IMR-90 (cell line): ENCODE measurements around the gene GLRX3. TPM values are rescaled to one million over a fixed set of nuclear protein-coding genes. Genes with fewer than 3 reads are reported as not detected.

Experiments
- ATAC-seq: fragments of 200-7000 bp; cut with Tn5 transposase; 2 replicates; pipeline ENCODE4 v1.9.1; 2020; ENCODE audit warnings: low read depth, mild to moderate bottlenecking, moderate library complexity
- BruUV-seq: library from RNA; stranded (reverse); fragments of 400-500 nt; replicated peaks from 2 replicates; lab custom pipeline; 2021; lab: Mats Ljungman, UMichigan
- CTCF ChIA-PET: fragments of 300-600 bp; formaldehyde crosslinking; extraction: SDS; loops from one replicate; lab custom pipeline; 2021; ENCODE audit warnings: antibody characterized with exemption; lab: Yijun Ruan, JAX
- POLR2A ChIA-PET: fragments of 300-600 bp; sonication (Branson Sonifier 250); formaldehyde crosslinking; loops from one replicate; lab custom pipeline; 2022; ENCODE audit warnings: antibody characterized with exemption; ENCODE audit not compliant: unreplicated experiment; lab: Charles Lee
- DNase-seq: peaks from one replicate; pipeline ENCODE4 v3.0.0; 2013
- H2AFZ ChIP-seq: replicated peaks from 2 replicates; pipeline ENCODE3; 2013; ENCODE audit warnings: low read length, mild to moderate bottlenecking; ENCODE audit not compliant: poor library complexity
- H2AK5ac ChIP-seq: 2 replicates; pipeline ENCODE4 v1.6.1; 2013; ENCODE audit warnings: low read depth, low read length, inconsistent platforms
- H2AK9ac ChIP-seq: replicated peaks from 2 replicates; pipeline ENCODE3; 2013; ENCODE audit warnings: mild to moderate bottlenecking, low read depth, low read length, moderate library complexity; ENCODE audit not compliant: poor library complexity
- H2BK120ac ChIP-seq: 2 replicates; pipeline ENCODE4 v1.6.1; 2013; ENCODE audit warnings: low read depth, low read length, inconsistent platforms
- H2BK15ac ChIP-seq: 3 replicates; pipeline ENCODE4 v1.6.1; 2013; ENCODE audit warnings: low read depth, low read length, inconsistent platforms
- H2BK20ac ChIP-seq: 2 replicates; pipeline ENCODE4 v1.6.1; 2013; ENCODE audit warnings: low read depth, mild to moderate bottlenecking, inconsistent platforms, low read length, moderate library complexity
- H2BK5ac ChIP-seq: 2 replicates; pipeline ENCODE4 v1.6.1; 2013; ENCODE audit warnings: mild to moderate bottlenecking, low read depth, low read length, inconsistent platforms; ENCODE audit not compliant: poor library complexity, severe bottlenecking
- H3K14ac ChIP-seq: replicated peaks from 2 replicates; pipeline ENCODE4 v1.6.1; 2013; ENCODE audit warnings: low read depth, low read length, inconsistent platforms
- H3K18ac ChIP-seq: 2 replicates; pipeline ENCODE4 v1.6.1; 2013; ENCODE audit warnings: low read depth, low read length, control low read depth
- H3K23ac ChIP-seq: 2 replicates; pipeline ENCODE4 v1.6.1; 2013; ENCODE audit warnings: low read depth, low read length, inconsistent platforms
- H3K27ac ChIP-seq: 2 replicates; pipeline ENCODE4 v1.5.1; 2013; ENCODE audit warnings: mild to moderate bottlenecking, control low read depth, low read length; ENCODE audit not compliant: insufficient read depth
- H3K27me3 ChIP-seq: 2 replicates; pipeline ENCODE4 v1.6.1; 2013; ENCODE audit warnings: low read length; ENCODE audit not compliant: control insufficient read depth, insufficient read depth
- H3K36me3 ChIP-seq: 2 replicates; pipeline ENCODE4 v1.6.1; 2013; ENCODE audit warnings: low read length, mixed read lengths; ENCODE audit not compliant: control insufficient read depth, insufficient read depth
- H3K4ac ChIP-seq: 2 replicates; pipeline ENCODE4 v1.6.1; 2013; ENCODE audit warnings: low read depth, low read length, inconsistent platforms
- H3K4me1 ChIP-seq: 2 replicates; pipeline ENCODE4 v1.6.1; 2013; ENCODE audit warnings: low read length, mixed read lengths; ENCODE audit not compliant: control insufficient read depth, insufficient read depth
- H3K4me2 ChIP-seq: 2 replicates; pipeline ENCODE4 v1.6.1; 2013; ENCODE audit warnings: low read depth, mild to moderate bottlenecking, control low read depth, low read length, moderate library complexity
- H3K4me3 ChIP-seq: 2 replicates; pipeline ENCODE4 v1.5.1; 2013; ENCODE audit warnings: low read depth, mild to moderate bottlenecking, control low read depth, low read length, moderate library complexity; ENCODE audit not compliant: insufficient read depth
- H3K56ac ChIP-seq: 2 replicates; pipeline ENCODE4 v1.6.1; 2013; ENCODE audit warnings: low read length, inconsistent platforms; ENCODE audit not compliant: insufficient read depth; ENCODE audit errors: extremely low read depth
- H3K79me1 ChIP-seq, 2 experiments: 2 replicates each; pipeline ENCODE4 v1.6.1; 2013; ENCODE audit warnings: low read length in 2 of 2, inconsistent platforms in 1 of 2, low read depth in 1 of 2
- H3K9ac ChIP-seq: 2 replicates; pipeline ENCODE4 v1.6.1; 2013; ENCODE audit warnings: low read depth, low read length, control low read depth
- H3K9me1 ChIP-seq: 2 replicates; pipeline ENCODE4 v1.6.1; 2013; ENCODE audit warnings: low read length, inconsistent platforms; ENCODE audit not compliant: insufficient read depth
- H3K9me3 ChIP-seq: 2 replicates; pipeline ENCODE4 v1.6.1; 2013; ENCODE audit warnings: low read length; ENCODE audit not compliant: control insufficient read depth, insufficient read depth
- H4K20me1 ChIP-seq: 2 replicates; pipeline ENCODE4 v1.6.1; 2013; ENCODE audit warnings: low read length, inconsistent platforms; ENCODE audit not compliant: insufficient read depth
- H4K5ac ChIP-seq: 2 replicates; pipeline ENCODE4 v1.6.1; 2013; ENCODE audit warnings: mild to moderate bottlenecking, low read depth, low read length, control low read depth
- H4K8ac ChIP-seq, 2 experiments: 2 replicates each; pipeline ENCODE4 v1.6.1; 2013; ENCODE audit warnings: low read depth in 2 of 2, low read length in 2 of 2, control low read depth in 1 of 2, inconsistent platforms in 1 of 2
- H4K91ac ChIP-seq: 2 replicates; pipeline ENCODE4 v1.6.1; 2013; ENCODE audit warnings: low read depth, low read length, inconsistent platforms; ENCODE audit not compliant: insufficient read depth
- BHLHE40 ChIP-seq: fragments of 150-350 bp; IDR thresholded peaks from 2 replicates; pipeline ENCODE4 v1.6.1; 2016; ENCODE audit warnings: mild to moderate bottlenecking, low read depth, low read length
- CEBPB ChIP-seq: IDR thresholded peaks from 2 replicates; pipeline ENCODE4 v1.6.1; 2012; ENCODE audit warnings: low read depth, low read length, improper control_type of control experiment
- CHD1 ChIP-seq: IDR thresholded peaks from 2 replicates; pipeline ENCODE4 v1.6.1; 2012; ENCODE audit warnings: low read depth, low read length, improper control_type of control experiment
- FOS ChIP-seq: fragments of 150-350 bp; IDR thresholded peaks from 2 replicates; pipeline ENCODE4 v1.6.1; 2016; ENCODE audit warnings: low read depth, low read length
- MAFK ChIP-seq: IDR thresholded peaks from 2 replicates; pipeline ENCODE4 v1.6.1; 2012; ENCODE audit warnings: low read depth, low read length, improper control_type of control experiment
- MAZ ChIP-seq: IDR thresholded peaks from 2 replicates; pipeline ENCODE4 v1.6.1; 2012; ENCODE audit warnings: low read depth, mild to moderate bottlenecking, low read length, improper control_type of control experiment, moderate library complexity, borderline replicate concordance
- MXI1 ChIP-seq: IDR thresholded peaks from 2 replicates; pipeline ENCODE4 v1.6.1; 2012; ENCODE audit warnings: low read depth, mild to moderate bottlenecking, low read length, moderate library complexity, borderline replicate concordance
- NFE2L2 ChIP-seq: fragments of 150-350 bp; IDR thresholded peaks from 2 replicates; pipeline ENCODE4 v1.6.1; 2016; ENCODE audit warnings: low read depth, mild to moderate bottlenecking, low read length
- POLR2A ChIP-seq: IDR thresholded peaks from 2 replicates; pipeline ENCODE4 v1.6.1; 2012; ENCODE audit warnings: mild to moderate bottlenecking, low read depth, low read length
- RAD21 ChIP-seq: IDR thresholded peaks from 2 replicates; pipeline ENCODE4 v1.6.1; 2012; ENCODE audit warnings: low read length, improper control_type of control experiment
- RCOR1 ChIP-seq: IDR thresholded peaks from 2 replicates; pipeline ENCODE4 v1.6.1; 2012; ENCODE audit warnings: mild to moderate bottlenecking, low read length, improper control_type of control experiment; ENCODE audit not compliant: insufficient replicate concordance
- RFX5 ChIP-seq: IDR thresholded peaks from 2 replicates; pipeline ENCODE4 v1.8.0; 2012; ENCODE audit warnings: low read depth, mild to moderate bottlenecking, low read length, moderate library complexity
- SMC3 ChIP-seq: fragments of 150-350 bp; IDR thresholded peaks from 2 replicates; pipeline ENCODE4 v1.6.1; 2016; ENCODE audit warnings: low read depth, mild to moderate bottlenecking, antibody characterized with exemption, low read length, moderate library complexity
- WGBS, 2 experiments: methylation state at CpG; one replicate each; pipeline versions ENCODE4 v1.1.5 to v1.1.7; 2013; ENCODE audit warnings: missing lambda C conversion rate in 2 of 2; ENCODE audit not compliant: insufficient read length in 1 of 2; ENCODE audit errors: extremely low coverage in 2 of 2; 5-methylcytosine and 5-hydroxymethylcytosine counted together
- dilution Hi-C: fragments of 300-500 bp; cut with HindIII; formaldehyde crosslinking; loops from one replicate; pipeline ENCODE4 v1.14.3; 2018; ENCODE audit warnings: low sequenced_read_pairs; ENCODE audit not compliant: unreplicated experiment
- in situ Hi-C: fragments of 300-500 bp; cut with MboI; formaldehyde crosslinking; loops from 3 replicates; pipeline ENCODE4 v1.14.3; 2019; ENCODE audit warnings: low sequenced_read_pairs, inconsistent platforms, mixed read lengths
- intact Hi-C: fragments of 100-400 bp; cut with micrococcal nuclease; formaldehyde crosslinking; loops from 2 replicates; pipeline ENCODE4 v1.10.0; 2022
- polyA plus RNA-seq, 3 experiments: library from polyadenylated mRNA; depleted of rRNA; stranded (reverse); fragments of >200 nt; gene quantifications; 2 replicates each; pipeline ENCODE4 v1.2.3, GENCODE V29; 2012; ENCODE audit warnings: low replicate concordance in 1 of 3
- total RNA-seq: library from RNA; depleted of rRNA; stranded (reverse); fragments of >200 nt; gene quantifications from 2 replicates; pipeline ENCODE4 v1.2.3, GENCODE V29; 2012
- TF ChIP-seq, protein P1 (sequence below): conservative IDR thresholded peaks from 2 replicates; pipeline ENCODE4 v1.5.1; 2012; ENCODE audit warnings: mild to moderate bottlenecking, low read depth, low read length, improper control_type of control experiment
- TF ChIP-seq, protein P2 (sequence below): fragments of 150-350 bp; IDR thresholded peaks from 2 replicates; pipeline ENCODE4 v1.6.1; 2016; ENCODE audit warnings: low read depth, mild to moderate bottlenecking, low read length, moderate library complexity, borderline replicate concordance
- TF ChIP-seq, protein P3 (sequence below): fragments of 150-350 bp; IDR thresholded peaks from 2 replicates; pipeline ENCODE4 v1.6.1; 2017; ENCODE audit warnings: mild to moderate bottlenecking, antibody characterized with exemption, low read length, low read depth

GLRX3 gene
- total and polyA plus RNA-seq, 2 of the 4 experiments (the other 2 are of a cell fraction) = 78.7 to 81.7 TPM

DNA sequence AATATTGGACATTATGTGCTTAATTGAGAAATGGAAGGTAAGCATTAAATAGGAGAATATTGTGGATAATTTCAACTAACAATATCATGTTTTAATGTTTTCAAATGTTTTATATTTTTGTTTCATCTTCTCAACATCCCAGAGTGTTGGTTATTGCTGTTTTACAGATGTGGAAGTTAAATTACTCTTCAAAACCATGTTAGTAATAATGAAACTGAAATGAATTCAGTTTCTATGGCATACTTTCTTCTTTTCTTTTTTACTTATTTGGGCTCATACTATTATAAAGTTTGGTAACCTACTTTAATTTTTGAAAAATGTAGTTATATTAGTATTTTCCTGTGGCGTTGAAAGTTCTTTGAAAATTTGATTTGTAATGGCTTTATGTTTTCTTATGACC, 4.2 kb downstream of the GLRX3 start:
- H3K4me2 ChIP-seq = no peak overlapping the region
- H3K14ac ChIP-seq = no peak overlapping the region
- CTCF ChIA-PET = interaction anchor here (1.1 kb wide), 1 partner anchor 30 kb away, joined by 5 read pairs; the partner anchor contains the start of gene C10orf143
- in situ Hi-C loops = no loop called here
- DNase-seq (no peak), ATAC-seq (no peak)
- no TSS peak for BruUV-seq
- H3K18ac ChIP-seq = no peak overlapping the region
- H3K36me3 ChIP-seq = peaks cover 8% of the 10 kb centered on the region; the same call in 1 of the 2 replicates
- no peak overlapping the region for H3K4me3 ChIP-seq
- intact Hi-C loops = no loop called here
- H3K9ac ChIP-seq = no peak overlapping the region
- no peak overlapping the region for H4K91ac ChIP-seq
- H3K79me1 ChIP-seq = peaks cover 15 to 45% of the 10 kb centered on the region in 2 experiments; a peak in 3 of 4 replicates
- dilution Hi-C loops = no loop called here
- no peaks in the 10 kb centered on the region for H3K27me3 ChIP-seq
- H4K8ac ChIP-seq = no peak overlapping the region
- POLR2A ChIA-PET = no interaction called here
- H2BK15ac ChIP-seq = no peak overlapping the region
- H3K9me3 ChIP-seq = no peaks in the 10 kb centered on the region
- no peak overlapping the region for H3K56ac ChIP-seq
- H2BK20ac ChIP-seq = no peak overlapping the region
- H4K5ac ChIP-seq = no peak overlapping the region
- no peak overlapping the region for H2BK120ac ChIP-seq
- no peak for TF ChIP-seq CHD1
- no peak for TF ChIP-seq MAZ
- TF ChIP-seq SMC3 = no peak
- TF ChIP-seq, protein P1, sequence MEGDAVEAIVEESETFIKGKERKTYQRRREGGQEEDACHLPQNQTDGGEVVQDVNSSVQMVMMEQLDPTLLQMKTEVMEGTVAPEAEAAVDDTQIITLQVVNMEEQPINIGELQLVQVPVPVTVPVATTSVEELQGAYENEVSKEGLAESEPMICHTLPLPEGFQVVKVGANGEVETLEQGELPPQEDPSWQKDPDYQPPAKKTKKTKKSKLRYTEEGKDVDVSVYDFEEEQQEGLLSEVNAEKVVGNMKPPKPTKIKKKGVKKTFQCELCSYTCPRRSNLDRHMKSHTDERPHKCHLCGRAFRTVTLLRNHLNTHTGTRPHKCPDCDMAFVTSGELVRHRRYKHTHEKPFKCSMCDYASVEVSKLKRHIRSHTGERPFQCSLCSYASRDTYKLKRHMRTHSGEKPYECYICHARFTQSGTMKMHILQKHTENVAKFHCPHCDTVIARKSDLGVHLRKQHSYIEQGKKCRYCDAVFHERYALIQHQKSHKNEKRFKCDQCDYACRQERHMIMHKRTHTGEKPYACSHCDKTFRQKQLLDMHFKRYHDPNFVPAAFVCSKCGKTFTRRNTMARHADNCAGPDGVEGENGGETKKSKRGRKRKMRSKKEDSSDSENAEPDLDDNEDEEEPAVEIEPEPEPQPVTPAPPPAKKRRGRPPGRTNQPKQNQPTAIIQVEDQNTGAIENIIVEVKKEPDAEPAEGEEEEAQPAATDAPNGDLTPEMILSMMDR = no peak
- no peak for TF ChIP-seq FOS
- TF ChIP-seq POLR2A = no peak
- TF ChIP-seq CEBPB = no peak
- no peak for TF ChIP-seq MAFK
- TF ChIP-seq, protein P2, sequence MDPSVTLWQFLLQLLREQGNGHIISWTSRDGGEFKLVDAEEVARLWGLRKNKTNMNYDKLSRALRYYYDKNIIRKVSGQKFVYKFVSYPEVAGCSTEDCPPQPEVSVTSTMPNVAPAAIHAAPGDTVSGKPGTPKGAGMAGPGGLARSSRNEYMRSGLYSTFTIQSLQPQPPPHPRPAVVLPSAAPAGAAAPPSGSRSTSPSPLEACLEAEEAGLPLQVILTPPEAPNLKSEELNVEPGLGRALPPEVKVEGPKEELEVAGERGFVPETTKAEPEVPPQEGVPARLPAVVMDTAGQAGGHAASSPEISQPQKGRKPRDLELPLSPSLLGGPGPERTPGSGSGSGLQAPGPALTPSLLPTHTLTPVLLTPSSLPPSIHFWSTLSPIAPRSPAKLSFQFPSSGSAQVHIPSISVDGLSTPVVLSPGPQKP = no peak
- no peak for TF ChIP-seq BHLHE40
- TF ChIP-seq, protein P3, sequence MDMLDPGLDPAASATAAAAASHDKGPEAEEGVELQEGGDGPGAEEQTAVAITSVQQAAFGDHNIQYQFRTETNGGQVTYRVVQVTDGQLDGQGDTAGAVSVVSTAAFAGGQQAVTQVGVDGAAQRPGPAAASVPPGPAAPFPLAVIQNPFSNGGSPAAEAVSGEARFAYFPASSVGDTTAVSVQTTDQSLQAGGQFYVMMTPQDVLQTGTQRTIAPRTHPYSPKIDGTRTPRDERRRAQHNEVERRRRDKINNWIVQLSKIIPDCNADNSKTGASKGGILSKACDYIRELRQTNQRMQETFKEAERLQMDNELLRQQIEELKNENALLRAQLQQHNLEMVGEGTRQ = no peak
- TF ChIP-seq RCOR1 = no peak
- TF ChIP-seq RFX5 = no peak
- no peak for TF ChIP-seq RAD21
- no peak for TF ChIP-seq NFE2L2
- no peak for TF ChIP-seq MXI1
- no peak overlapping the region for H3K27ac ChIP-seq
- no peak overlapping the region for H3K4ac ChIP-seq
- H4K20me1 ChIP-seq = peaks cover 53% of the 10 kb centered on the region
- peaks cover 18% of the 10 kb centered on the region; the same call in 1 of the 2 replicates for H3K9me1 ChIP-seq
- no peak overlapping the region for H2AFZ ChIP-seq
- no CpG with 5 or more reads among the region's 1 CpG for WGBS, 2 experiments
- no peak overlapping the region for H2AK9ac ChIP-seq
- no peak overlapping the region for H2BK5ac ChIP-seq
- H3K4me1 ChIP-seq = peaks cover 18% of the 10 kb centered on the region
- H3K23ac ChIP-seq = no peak overlapping the region
- no peak overlapping the region for H2AK5ac ChIP-seq
